Tibial nerve (tissue), 4 donors: ENCODE results near the gene UBE2E2. TPM values are rescaled to one million over a fixed set of nuclear protein-coding genes. Genes with fewer than 3 reads are reported as not detected.

ENCODE experiments used
- DNase-seq, 2 donors: peaks; one replicate each; pipeline ENCODE4 v3.0.0-alpha.2; 2019; ENCODE audit warnings: low spot score in 2 of 2
- H3K27ac ChIP-seq, 4 donors: fragments of 200-600 bp; sonication (generic) in 3 of 4; one replicate each; pipeline ENCODE4 v1.5.1; 2017 to 2019; ENCODE audit warnings: mild to moderate bottlenecking in 1 of 4
- H3K27me3 ChIP-seq, 2 donors: fragments of 200-600 bp; sonication (generic) in 1 of 2; one replicate each; pipeline versions ENCODE4 v1.5.1 to v1.6.0; 2017 to 2019
- H3K36me3 ChIP-seq, 3 donors: fragments of 200-600 bp; sonication (generic); one replicate each; pipeline ENCODE4 v1.5.1; 2018 to 2019
- H3K4me1 ChIP-seq, 4 donors: fragments of 200-600 bp; sonication (generic) in 3 of 4; one replicate each; pipeline ENCODE4 v1.5.1; 2017 to 2019
- H3K4me3 ChIP-seq, 4 donors: fragments of 200-600 bp; sonication (generic) in 3 of 4; one replicate each; pipeline ENCODE4 v1.5.1; 2017 to 2019; ENCODE audit warnings: mild to moderate bottlenecking in 1 of 4, moderate library complexity in 1 of 4
- H3K9me3 ChIP-seq, 4 donors: fragments of 200-600 bp; sonication (generic) in 3 of 4; one replicate each; pipeline ENCODE4 v1.5.1; 2017 to 2019
- EP300 ChIP-seq, 2 donors: sonication (generic); formaldehyde crosslinking; IDR thresholded peaks; one replicate each; pipeline ENCODE4 v1.6.1; 2017; ENCODE audit warnings: antibody characterized with exemption in 2 of 2, mild to moderate bottlenecking in 1 of 2
- POLR2A ChIP-seq, 2 donors: fragments of 450-650 bp; IDR thresholded peaks; one replicate each; pipeline ENCODE4 v1.6.1; 2017; ENCODE audit warnings: antibody characterized with exemption in 2 of 2, mild to moderate bottlenecking in 2 of 2, moderate library complexity in 2 of 2
- WGBS, 2 donors: methylation state at CpG; one replicate each; pipeline ENCODE4 v1.1.5; 2018; 5-methylcytosine and 5-hydroxymethylcytosine counted together
- total RNA-seq, 4 donors: library from RNA; depleted of rRNA; stranded (reverse); fragments of >200 nt; gene quantifications; one replicate each; pipeline ENCODE4 v1.1.0, GENCODE V29; 2016
- TF ChIP-seq, protein P1 (sequence below), 5 experiments: fragments of 200-600 bp in 3 of 5; fragments of 450-650 bp in 2 of 5; sonication (generic) in 3 of 5; IDR thresholded peaks; one replicate each; pipeline ENCODE4 v1.5.1; 2016 to 2019; ENCODE audit warnings: antibody characterized with exemption in 5 of 5, mild to moderate bottlenecking in 3 of 5, moderate library complexity in 2 of 5

Gene UBE2E2
- total RNA-seq, 4 donors from 2014 or later, result 67.1 to 222 (median 130) TPM

DNA sequence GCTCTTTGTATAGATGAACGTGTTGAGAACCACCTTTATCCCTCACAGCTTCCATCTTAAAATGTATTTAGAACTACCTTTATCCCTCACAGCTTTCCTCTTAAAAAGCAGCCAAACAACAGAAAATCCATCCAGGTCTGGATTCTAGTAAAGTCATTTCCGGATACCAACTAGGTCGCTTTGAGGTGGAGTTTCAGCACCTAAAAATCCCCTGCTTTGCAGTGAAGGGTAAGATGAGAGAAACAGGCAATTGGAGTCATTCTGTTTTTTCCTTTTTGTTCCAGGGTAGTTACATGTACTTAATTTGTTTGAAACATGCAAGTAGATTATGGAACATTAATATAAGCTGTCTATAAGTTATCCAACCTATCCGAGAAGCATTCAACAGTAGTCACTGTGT is 192.0 kb downstream of the UBE2E2 start:
- Histone ChIP-seq H3K9me3 (peaks cover 0 to 4% (median 0%) of the 10 kb centered on the region in 4 donors), H3K4me3 (no peak overlapping the region), H3K27me3 (no peaks in the 10 kb centered on the region), H3K4me1 (peaks cover 0 to 7% (median 3%) of the 10 kb centered on the region in 4 donors), H3K27ac (no peak overlapping the region), H3K36me3 (no peaks in the 10 kb centered on the region)
- no peak for DNase-seq
- TF ChIP-seq EP300 (IDR thresholded peaks at IDR 0.05) (no peak), POLR2A (IDR thresholded peaks at IDR 0.05) (no peak)
- TF ChIP-seq, protein P1, sequence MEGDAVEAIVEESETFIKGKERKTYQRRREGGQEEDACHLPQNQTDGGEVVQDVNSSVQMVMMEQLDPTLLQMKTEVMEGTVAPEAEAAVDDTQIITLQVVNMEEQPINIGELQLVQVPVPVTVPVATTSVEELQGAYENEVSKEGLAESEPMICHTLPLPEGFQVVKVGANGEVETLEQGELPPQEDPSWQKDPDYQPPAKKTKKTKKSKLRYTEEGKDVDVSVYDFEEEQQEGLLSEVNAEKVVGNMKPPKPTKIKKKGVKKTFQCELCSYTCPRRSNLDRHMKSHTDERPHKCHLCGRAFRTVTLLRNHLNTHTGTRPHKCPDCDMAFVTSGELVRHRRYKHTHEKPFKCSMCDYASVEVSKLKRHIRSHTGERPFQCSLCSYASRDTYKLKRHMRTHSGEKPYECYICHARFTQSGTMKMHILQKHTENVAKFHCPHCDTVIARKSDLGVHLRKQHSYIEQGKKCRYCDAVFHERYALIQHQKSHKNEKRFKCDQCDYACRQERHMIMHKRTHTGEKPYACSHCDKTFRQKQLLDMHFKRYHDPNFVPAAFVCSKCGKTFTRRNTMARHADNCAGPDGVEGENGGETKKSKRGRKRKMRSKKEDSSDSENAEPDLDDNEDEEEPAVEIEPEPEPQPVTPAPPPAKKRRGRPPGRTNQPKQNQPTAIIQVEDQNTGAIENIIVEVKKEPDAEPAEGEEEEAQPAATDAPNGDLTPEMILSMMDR (IDR thresholded peaks at IDR 0.05), result no peak
- 90 to 92% methylated on average over 4 of the region's 4 CpGs for WGBS, 2 donors

DNA sequence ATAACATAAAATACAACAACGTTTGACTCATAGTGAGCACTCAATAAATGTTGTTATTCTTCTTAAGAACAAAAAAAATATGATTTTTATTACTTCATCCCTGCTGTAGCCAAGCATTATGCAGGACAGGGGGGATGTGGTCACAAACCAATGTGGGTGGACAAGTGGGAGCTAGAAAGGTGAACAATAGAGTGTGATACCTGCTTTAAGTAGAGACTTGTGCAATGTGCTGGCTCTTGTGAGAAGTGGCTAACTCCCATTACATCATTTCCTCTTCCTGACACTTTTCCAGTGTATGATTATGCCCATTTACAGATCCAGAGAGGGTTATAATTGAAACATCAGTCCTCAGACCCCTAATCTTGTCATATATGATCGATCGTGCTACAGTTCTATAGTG is 193.6 kb downstream of the UBE2E2 start:
- Histone ChIP-seq H3K4me1 (peaks cover 0 to 7% (median 3%) of the 10 kb centered on the region in 4 donors), H3K27me3 (no peaks in the 10 kb centered on the region), H3K36me3 (no peaks in the 10 kb centered on the region), H3K4me3 (no peak overlapping the region), H3K9me3 (no peaks in the 10 kb centered on the region), H3K27ac (no peak overlapping the region)
- WGBS, 2 donors, result 82 to 84% methylated on average over 3 of the region's 3 CpGs
- DNase-seq, result no peak
- TF ChIP-seq POLR2A (IDR thresholded peaks at IDR 0.05) (no peak), EP300 (IDR thresholded peaks at IDR 0.05) (no peak)
- TF ChIP-seq, protein P1 (IDR thresholded peaks at IDR 0.05), result no peak

DNA sequence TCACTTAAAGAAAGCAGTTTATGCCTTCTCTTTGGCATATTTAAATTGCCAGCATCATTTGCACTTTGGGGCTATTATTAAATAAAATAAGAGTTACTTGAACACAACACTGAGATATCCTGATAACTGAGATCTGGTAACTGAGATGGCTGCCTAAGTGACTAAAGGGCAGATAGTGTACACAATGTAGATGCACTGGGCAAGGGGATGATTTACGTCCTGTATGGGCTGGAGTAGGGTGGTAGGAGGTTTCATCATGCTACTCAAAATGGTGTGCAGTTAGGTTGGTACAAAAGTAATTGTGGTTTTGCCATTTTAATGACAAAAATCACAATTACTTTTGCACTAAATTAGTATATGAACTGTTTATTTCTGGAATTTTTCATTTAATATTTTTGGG is 196.1 kb downstream of the UBE2E2 start:
- TF ChIP-seq, protein P1 (IDR thresholded peaks at IDR 0.05), result no peak
- TF ChIP-seq EP300 (IDR thresholded peaks at IDR 0.05), result no peak
- no peak for DNase-seq
- H3K36me3 ChIP-seq, result no peaks in the 10 kb centered on the region
- peaks cover 0 to 17% (median 0%) of the 10 kb centered on the region in 4 donors for H3K4me1 ChIP-seq
- H3K27me3 ChIP-seq, result no peaks in the 10 kb centered on the region
- no peaks in the 10 kb centered on the region for H3K9me3 ChIP-seq
- no peak overlapping the region for H3K27ac ChIP-seq
- no peak overlapping the region for H3K4me3 ChIP-seq
- WGBS, 2 donors, result 95% methylated on average over 1 of the region's 1 CpG

DNA sequence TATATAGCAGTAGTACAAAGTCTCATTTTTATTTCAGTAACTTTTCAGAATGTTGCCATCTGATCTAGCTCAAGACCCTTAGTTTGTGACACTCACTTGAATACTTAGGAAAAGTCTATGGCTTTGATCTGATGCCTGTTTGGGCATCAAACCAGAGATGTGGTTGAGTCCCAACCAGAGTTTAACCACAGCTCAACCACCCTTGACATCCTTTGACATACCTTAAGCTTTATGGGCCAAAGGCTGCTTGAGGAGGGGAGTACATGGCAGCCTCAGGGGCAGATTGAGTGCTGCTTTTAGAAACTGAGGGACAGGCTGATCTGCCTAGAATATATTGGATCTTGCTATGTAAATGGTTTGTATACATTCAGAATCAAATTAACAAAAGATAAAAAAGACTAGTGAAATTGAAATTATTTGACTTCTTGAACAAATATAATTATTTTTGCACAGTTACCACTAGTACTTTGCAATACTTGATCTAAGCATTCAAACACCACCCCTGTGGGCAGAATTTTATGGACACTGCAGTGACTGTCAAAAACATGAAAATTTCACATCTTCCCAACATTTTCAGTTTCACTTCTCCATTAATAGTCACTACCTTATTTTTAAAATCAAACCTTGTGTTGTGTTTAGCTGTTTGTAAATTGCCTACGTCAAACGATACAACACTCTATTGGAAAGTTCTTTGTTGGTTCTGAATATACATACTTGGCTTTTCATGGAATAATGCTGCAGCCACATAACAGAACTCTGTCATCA is 199.8 kb downstream of the UBE2E2 start:
- H3K4me3 ChIP-seq, result no peak overlapping the region
- DNase-seq, result no peak
- TF ChIP-seq EP300 (IDR thresholded peaks at IDR 0.05) (no peak), POLR2A (IDR thresholded peaks at IDR 0.05) (no peak)
- TF ChIP-seq, protein P1 (IDR thresholded peaks at IDR 0.05), result no peak
- no peaks in the 10 kb centered on the region for H3K27me3 ChIP-seq
- 79 to 85% methylated on average over 2 of the region's 2 CpGs for WGBS, 2 donors
- H3K9me3 ChIP-seq, result no peaks in the 10 kb centered on the region
- no peak overlapping the region for H3K27ac ChIP-seq
- H3K36me3 ChIP-seq, result no peaks in the 10 kb centered on the region
- H3K4me1 ChIP-seq, result peaks cover 0 to 36% (median 0%) of the 10 kb centered on the region in 4 donors

DNA sequence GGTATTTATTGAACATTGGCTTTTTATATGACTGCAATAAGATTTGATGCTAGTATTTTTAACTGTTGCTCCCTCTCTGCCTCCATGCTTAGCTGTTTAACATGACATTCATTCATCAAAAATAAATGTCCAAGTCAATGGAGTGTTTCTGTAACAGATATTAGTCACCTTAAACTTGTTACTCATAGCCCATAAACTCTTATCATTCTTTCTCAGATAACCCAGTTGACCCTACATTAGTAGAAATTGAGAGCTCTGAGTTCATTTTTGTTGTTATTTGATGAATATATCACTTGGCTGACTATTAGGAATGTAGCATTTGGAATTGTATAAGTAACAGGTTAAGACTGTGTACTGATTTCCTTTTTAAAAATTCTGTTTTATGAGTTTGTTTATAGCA is 201.1 kb downstream of the UBE2E2 start:
- H3K36me3 ChIP-seq, result no peaks in the 10 kb centered on the region
- DNase-seq, result no peak
- no peaks in the 10 kb centered on the region for H3K27me3 ChIP-seq
- no peak for TF ChIP-seq POLR2A (IDR thresholded peaks at IDR 0.05)
- TF ChIP-seq EP300 (IDR thresholded peaks at IDR 0.05), result no peak
- TF ChIP-seq, protein P1 (IDR thresholded peaks at IDR 0.05), result no peak
- no peak overlapping the region for H3K27ac ChIP-seq
- H3K4me1 ChIP-seq, result peaks cover 0 to 38% (median 0%) of the 10 kb centered on the region in 4 donors
- H3K9me3 ChIP-seq, result no peaks in the 10 kb centered on the region
- no peak overlapping the region for H3K4me3 ChIP-seq
